NK-92 (cell line): ENCODE measurements around the gene DOK7.
"Not testable (repeated sequence)": the region's sequence is repeated elsewhere in the genome, so short reads cannot be mapped to it uniquely, and the experiment has no call there.

Experiments
- DNase-seq: peaks from one replicate; lab custom pipeline; 2025; ENCODE audit not compliant: unreplicated experiment; lab: John Stamatoyannopoulos, UW

DOK7 gene

GRCh38 chr4:3500634-3501101 is 37.6 kb downstream of the DOK7 start:
- DNase-seq: no peak

- DNase-seq: no peak
These were observed 38.2 kb downstream of the DOK7 start for GRCh38 chr4:3501126-3501824.

GRCh38 chr4:3501825-3502425 is 38.8 kb downstream of the DOK7 start:
- DNase-seq: no peak

GRCh38 chr4:3502941-3503936 is 40.1 kb downstream of the DOK7 start:
- no peak for DNase-seq

- DNase-seq: no peak
These were observed 42.1 kb downstream of the DOK7 start for GRCh38 chr4:3505231-3505630.

GRCh38 chr4:3508542-3508941 is 45.4 kb downstream of the DOK7 start:
- DNase-seq: no peak

GRCh38 chr4:3510481-3510880 is 47.4 kb downstream of the DOK7 start:
- DNase-seq: no peak

- no peak for DNase-seq
These were observed 48.1 kb downstream of the DOK7 start for GRCh38 chr4:3511187-3511586.

- DNase-seq: not testable (repeated sequence)
These were observed 48.5 kb downstream of the DOK7 start for GRCh38 chr4:3511601-3512000.

- no peak for DNase-seq
These were observed 49.2 kb downstream of the DOK7 start for GRCh38 chr4:3512279-3512678.

GRCh38 chr4:3512719-3513118 is 49.6 kb downstream of the DOK7 start:
- DNase-seq: no peak

GRCh38 chr4:3513807-3514206 is 50.7 kb downstream of the DOK7 start:
- DNase-seq: no peak

GRCh38 chr4:3514221-3514780 is 51.2 kb downstream of the DOK7 start:
- DNase-seq: no peak

- DNase-seq: no peak
These were observed 51.8 kb downstream of the DOK7 start for GRCh38 chr4:3514806-3515501.

GRCh38 chr4:3515646-3516045 is 52.5 kb downstream of the DOK7 start:
- no peak for DNase-seq

- DNase-seq: no peak
These were observed 53.1 kb downstream of the DOK7 start for GRCh38 chr4:3516061-3516835.

GRCh38 chr4:3516836-3517730 is 54.0 kb downstream of the DOK7 start:
- no peak for DNase-seq

- no peak for DNase-seq
These were observed 54.8 kb downstream of the DOK7 start for GRCh38 chr4:3517731-3518510.
